Measurements from ENCODE around the gene CLEC14A.

DNA sequence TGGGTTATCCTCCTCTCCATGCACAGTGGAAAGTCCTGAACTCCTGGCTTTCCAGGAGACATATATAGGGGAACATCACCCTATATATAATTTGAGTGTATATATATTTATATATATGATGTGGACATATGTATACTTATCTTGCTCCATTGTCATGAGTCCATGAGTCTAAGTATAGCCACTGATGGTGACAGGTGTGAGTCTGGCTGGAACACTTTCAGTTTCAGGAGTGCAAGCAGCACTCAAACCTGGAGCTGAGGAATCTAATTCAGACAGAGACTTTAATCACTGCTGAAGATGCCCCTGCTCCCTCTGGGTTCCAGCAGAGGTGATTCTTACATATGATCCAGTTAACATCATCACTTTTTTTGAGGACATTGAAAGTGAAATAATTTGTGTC is 43.8 kb downstream of the CLEC14A start:
- TF ChIP-seq, protein P1, sequence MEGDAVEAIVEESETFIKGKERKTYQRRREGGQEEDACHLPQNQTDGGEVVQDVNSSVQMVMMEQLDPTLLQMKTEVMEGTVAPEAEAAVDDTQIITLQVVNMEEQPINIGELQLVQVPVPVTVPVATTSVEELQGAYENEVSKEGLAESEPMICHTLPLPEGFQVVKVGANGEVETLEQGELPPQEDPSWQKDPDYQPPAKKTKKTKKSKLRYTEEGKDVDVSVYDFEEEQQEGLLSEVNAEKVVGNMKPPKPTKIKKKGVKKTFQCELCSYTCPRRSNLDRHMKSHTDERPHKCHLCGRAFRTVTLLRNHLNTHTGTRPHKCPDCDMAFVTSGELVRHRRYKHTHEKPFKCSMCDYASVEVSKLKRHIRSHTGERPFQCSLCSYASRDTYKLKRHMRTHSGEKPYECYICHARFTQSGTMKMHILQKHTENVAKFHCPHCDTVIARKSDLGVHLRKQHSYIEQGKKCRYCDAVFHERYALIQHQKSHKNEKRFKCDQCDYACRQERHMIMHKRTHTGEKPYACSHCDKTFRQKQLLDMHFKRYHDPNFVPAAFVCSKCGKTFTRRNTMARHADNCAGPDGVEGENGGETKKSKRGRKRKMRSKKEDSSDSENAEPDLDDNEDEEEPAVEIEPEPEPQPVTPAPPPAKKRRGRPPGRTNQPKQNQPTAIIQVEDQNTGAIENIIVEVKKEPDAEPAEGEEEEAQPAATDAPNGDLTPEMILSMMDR (IDR thresholded peaks at IDR 0.05) = no peak
- no peak for TF ChIP-seq EP300 (IDR thresholded peaks at IDR 0.05)
